Activated B cell treated with CpG ODN at 0.5 μM for 24 hours (primary cell): Measurements from ENCODE around the gene CAMKMT. TPM values are rescaled to one million over a fixed set of nuclear protein-coding genes. Genes with fewer than 3 reads are reported as not detected.
"Not testable (repeated sequence)": the region's sequence is repeated elsewhere in the genome, so short reads cannot be mapped to it uniquely, and the experiment has no call there.

Experiments
- ATAC-seq: fragments of 200-7000 bp; cut with Tn5 transposase; one replicate; pipeline ENCODE4 v1.10.0; 2021; ENCODE audit warnings: low read depth, mild to moderate bottlenecking, moderate library complexity
- CTCF ChIA-PET: fragments of 350-600 bp; sonication (Branson Sonifier 250); formaldehyde crosslinking; loops from one replicate; lab custom pipeline; 2021; ENCODE audit warnings: antibody characterized with exemption; lab: Charles Lee
- POLR2A ChIA-PET: fragments of 350-600 bp; sonication (Branson Sonifier 250); formaldehyde crosslinking; loops from one replicate; lab custom pipeline; 2021; ENCODE audit warnings: antibody characterized with exemption; lab: Charles Lee
- DNase-seq: peaks from one replicate; pipeline ENCODE4 v3.0.0; 2022
- H3K27ac Mint-ChIP-seq: one replicate; pipeline ENCODE4 v1.8.0; 2020; ENCODE audit warnings: mixed read lengths
- H3K27me3 Mint-ChIP-seq: one replicate; pipeline ENCODE4 v1.8.0; 2021; ENCODE audit warnings: mixed read lengths
- H3K36me3 Mint-ChIP-seq: one replicate; pipeline ENCODE4 v1.8.0; 2021; ENCODE audit warnings: low read depth, mixed read lengths
- H3K4me1 Mint-ChIP-seq: one replicate; pipeline ENCODE4 v1.8.0; 2021; ENCODE audit warnings: mixed read lengths
- H3K4me3 Mint-ChIP-seq: one replicate; pipeline ENCODE4 v1.8.0; 2020; ENCODE audit warnings: mild to moderate bottlenecking, mixed read lengths
- H3K9me3 Mint-ChIP-seq: one replicate; pipeline ENCODE4 v1.8.0; 2020; ENCODE audit warnings: mixed read lengths
- CTCF ChIP-seq: fragments of 200-600 bp; IDR thresholded peaks from one replicate; pipeline ENCODE4 v1.8.0; 2022; ENCODE audit warnings: antibody characterized with exemption, mild to moderate bottlenecking
- intact Hi-C: fragments of 100-400 bp; cut with micrococcal nuclease; formaldehyde crosslinking; loops from one replicate; pipeline ENCODE4 v1.15.1; 2024
- total RNA-seq: library from RNA; stranded (reverse); gene quantifications from 2 replicates; pipeline ENCODE4 v1.2.3, GENCODE V29; 2022

Gene CAMKMT
- total RNA-seq, 1 donor from 2014 or later, result 21.2 TPM

- intact Hi-C loops, result no loop called here
- H3K36me3 Mint-ChIP-seq, result no peaks in the 10 kb centered on the region
- H3K9me3 Mint-ChIP-seq, result no peaks in the 10 kb centered on the region
- DNase-seq, result no peak
- TF ChIP-seq CTCF, result no peak
- CTCF ChIA-PET, result interaction anchor here (1.3 kb wide), 1 partner anchor 16 kb away, joined by 6 read pairs; no protein-coding TSS in a partner anchor
- no peak for ATAC-seq
- no peaks in the 10 kb centered on the region for H3K4me1 Mint-ChIP-seq
- POLR2A ChIA-PET, result no interaction called here
- H3K4me3 Mint-ChIP-seq, result no peak overlapping the region
- no peak overlapping the region for H3K27ac Mint-ChIP-seq
- no peaks in the 10 kb centered on the region for H3K27me3 Mint-ChIP-seq
Measured at GRCh38 chr2:44495544-44495943, 133.8 kb downstream of the CAMKMT start.

GRCh38 chr2:44496130-44496529 is 134.4 kb downstream of the CAMKMT start:
- H3K27ac Mint-ChIP-seq, result no peak overlapping the region
- TF ChIP-seq CTCF, result no peak
- DNase-seq (no peak), ATAC-seq (no peak)
- no peaks in the 10 kb centered on the region for H3K4me1 Mint-ChIP-seq
- POLR2A ChIA-PET, result no interaction called here
- H3K27me3 Mint-ChIP-seq, result no peaks in the 10 kb centered on the region
- intact Hi-C loops, result no loop called here
- H3K9me3 Mint-ChIP-seq, result no peaks in the 10 kb centered on the region
- CTCF ChIA-PET, result interaction anchor here (1.3 kb wide), 1 partner anchor 16 kb away, joined by 6 read pairs; no protein-coding TSS in a partner anchor
- no peaks in the 10 kb centered on the region for H3K36me3 Mint-ChIP-seq
- no peak overlapping the region for H3K4me3 Mint-ChIP-seq

- no peak for ATAC-seq
- no peaks in the 10 kb centered on the region for H3K4me1 Mint-ChIP-seq
- TF ChIP-seq CTCF, result no peak
- H3K4me3 Mint-ChIP-seq, result no peak overlapping the region
- H3K27me3 Mint-ChIP-seq, result no peaks in the 10 kb centered on the region
- no peak overlapping the region for H3K27ac Mint-ChIP-seq
- no peaks in the 10 kb centered on the region for H3K36me3 Mint-ChIP-seq
- POLR2A ChIA-PET, result no interaction called here
- CTCF ChIA-PET, result interaction anchor here (1.7 kb wide), 1 partner anchor 19 kb away, joined by 5 read pairs; no protein-coding TSS in a partner anchor
- intact Hi-C loops, result no loop called here
- no peak for DNase-seq
- H3K9me3 Mint-ChIP-seq, result no peaks in the 10 kb centered on the region
Measured at GRCh38 chr2:44498551-44498950, 136.8 kb downstream of the CAMKMT start.

- H3K36me3 Mint-ChIP-seq, H3K27me3 Mint-ChIP-seq, DNase-seq, CTCF ChIA-PET, H3K27ac Mint-ChIP-seq, intact Hi-C loops, ATAC-seq, POLR2A ChIA-PET, H3K4me1 Mint-ChIP-seq, H3K4me3 Mint-ChIP-seq, H3K9me3 Mint-ChIP-seq: not testable (repeated sequence)
Measured at GRCh38 chr2:44505664-44506063, 143.9 kb downstream of the CAMKMT start.

GRCh38 chr2:44510246-44510645 is 148.5 kb downstream of the CAMKMT start:
- no peak for DNase-seq
- TF ChIP-seq CTCF, result no peak
- no peaks in the 10 kb centered on the region for H3K9me3 Mint-ChIP-seq
- ChIA-PET CTCF (no interaction called here), POLR2A (no interaction called here)
- H3K4me1 Mint-ChIP-seq, result no peaks in the 10 kb centered on the region
- H3K27ac Mint-ChIP-seq, result no peak overlapping the region
- no peak overlapping the region for H3K4me3 Mint-ChIP-seq
- no peak for ATAC-seq
- H3K27me3 Mint-ChIP-seq, result no peaks in the 10 kb centered on the region
- intact Hi-C loops, result no loop called here
- H3K36me3 Mint-ChIP-seq, result peaks cover 2% of the 10 kb centered on the region

- Mint-ChIP-seq H3K27me3 (no peaks in the 10 kb centered on the region), H3K4me3 (no peak overlapping the region), H3K4me1 (no peaks in the 10 kb centered on the region), H3K9me3 (peaks cover 3% of the 10 kb centered on the region), H3K36me3 (no peaks in the 10 kb centered on the region), H3K27ac (no peak overlapping the region)
- POLR2A ChIA-PET, result no interaction called here
- DNase-seq (no peak), ATAC-seq (no peak)
- intact Hi-C loops, result no loop called here
- CTCF ChIA-PET, result interaction anchor here (0.8 kb wide), 1 partner anchor 441 kb away, joined by 3 read pairs; no protein-coding TSS in a partner anchor
- TF ChIP-seq CTCF, result no peak
Measured at GRCh38 chr2:44515416-44515815, 153.7 kb downstream of the CAMKMT start.
